ENCODE measurements around the gene ARSH.

The ARSH gene

GRCh38 chrX:2965965-2966364, 40.4 kb upstream of the ARSH start:
- no peaks in the 10 kb centered on the region for H4K20me1 ChIP-seq (ENCODE audit: insufficient read depth)
- H3K4me3 ChIP-seq (IDR thresholded peaks at IDR 0.05; ENCODE audit: insufficient read depth, low read depth, low read length) = no peak overlapping the region
- no peak overlapping the region for H3K27ac ChIP-seq
- no peak overlapping the region for H2AFZ ChIP-seq (ENCODE audit: low read depth)
- H3K79me2 ChIP-seq (ENCODE audit: insufficient read depth, low read depth) = no peaks in the 10 kb centered on the region
- H3K36me3 ChIP-seq (ENCODE audit: insufficient read depth) = no peaks in the 10 kb centered on the region
- no peaks in the 10 kb centered on the region for H3K27me3 ChIP-seq (ENCODE audit: insufficient read depth, low read depth)
- TF ChIP-seq CTCF (conservative IDR thresholded peaks at IDR 0.05; ENCODE audit: low read depth, low read length) = no peak
- no peak overlapping the region for H3K9ac ChIP-seq
- H3K4me1 ChIP-seq (ENCODE audit: low read depth, poor library complexity, severe bottlenecking) = no peaks in the 10 kb centered on the region
- H3K4me2 ChIP-seq = no peak overlapping the region

GRCh38 chrX:2967012-2967411, 39.3 kb upstream of the ARSH start:
- H4K20me1 ChIP-seq (ENCODE audit: insufficient read depth) = no peaks in the 10 kb centered on the region
- H3K36me3 ChIP-seq (ENCODE audit: insufficient read depth) = no peaks in the 10 kb centered on the region
- TF ChIP-seq CTCF (conservative IDR thresholded peaks at IDR 0.05; ENCODE audit: low read depth, low read length) = no peak
- no peak overlapping the region for H2AFZ ChIP-seq (ENCODE audit: low read depth)
- H3K9ac ChIP-seq = no peak overlapping the region
- no peaks in the 10 kb centered on the region for H3K79me2 ChIP-seq (ENCODE audit: insufficient read depth, low read depth)
- H3K27me3 ChIP-seq (ENCODE audit: insufficient read depth, low read depth) = no peaks in the 10 kb centered on the region
- H3K4me2 ChIP-seq = no peak overlapping the region
- H3K4me3 ChIP-seq (IDR thresholded peaks at IDR 0.05; ENCODE audit: insufficient read depth, low read depth, low read length) = no peak overlapping the region
- H3K4me1 ChIP-seq (ENCODE audit: low read depth, poor library complexity, severe bottlenecking) = no peaks in the 10 kb centered on the region
- no peak overlapping the region for H3K27ac ChIP-seq

- no peak overlapping the region for H3K9ac ChIP-seq
- no peaks in the 10 kb centered on the region for H3K27me3 ChIP-seq (ENCODE audit: insufficient read depth, low read depth)
- no peak overlapping the region for H2AFZ ChIP-seq (ENCODE audit: low read depth)
- no peaks in the 10 kb centered on the region for H3K36me3 ChIP-seq (ENCODE audit: insufficient read depth)
- no peaks in the 10 kb centered on the region for H3K79me2 ChIP-seq (ENCODE audit: insufficient read depth, low read depth)
- no peaks in the 10 kb centered on the region for H4K20me1 ChIP-seq (ENCODE audit: insufficient read depth)
- no peak overlapping the region for H3K4me2 ChIP-seq
- no peak overlapping the region for H3K4me3 ChIP-seq (IDR thresholded peaks at IDR 0.05; ENCODE audit: insufficient read depth, low read depth, low read length)
- no peaks in the 10 kb centered on the region for H3K4me1 ChIP-seq (ENCODE audit: low read depth, poor library complexity, severe bottlenecking)
- TF ChIP-seq CTCF (conservative IDR thresholded peaks at IDR 0.05; ENCODE audit: low read depth, low read length) = no peak
- H3K27ac ChIP-seq = no peak overlapping the region
Observed at GRCh38 chrX:2967584-2967983, 38.8 kb upstream of the ARSH start.

- no peaks in the 10 kb centered on the region for H3K4me1 ChIP-seq (ENCODE audit: low read depth, poor library complexity, severe bottlenecking)
- H3K9ac ChIP-seq = no peak overlapping the region
- H4K20me1 ChIP-seq (ENCODE audit: insufficient read depth) = no peaks in the 10 kb centered on the region
- no peak overlapping the region for H3K27ac ChIP-seq
- H3K27me3 ChIP-seq (ENCODE audit: insufficient read depth, low read depth) = no peaks in the 10 kb centered on the region
- no peaks in the 10 kb centered on the region for H3K36me3 ChIP-seq (ENCODE audit: insufficient read depth)
- no peak overlapping the region for H2AFZ ChIP-seq (ENCODE audit: low read depth)
- no peaks in the 10 kb centered on the region for H3K79me2 ChIP-seq (ENCODE audit: insufficient read depth, low read depth)
- H3K4me2 ChIP-seq = no peak overlapping the region
- no peak for TF ChIP-seq CTCF (conservative IDR thresholded peaks at IDR 0.05; ENCODE audit: low read depth, low read length)
- H3K4me3 ChIP-seq (IDR thresholded peaks at IDR 0.05; ENCODE audit: insufficient read depth, low read depth, low read length) = no peak overlapping the region
Observed at GRCh38 chrX:2967998-2968909, 38.1 kb upstream of the ARSH start.
